ENCODE results near the gene ACSM6.

Gene ACSM6

GRCh38 chr10:95240811-95241210, 46.8 kb downstream of the ACSM6 start:
- H3K27me3 ChIP-seq (ENCODE audit: insufficient read depth, low read length) = no peaks in the 10 kb centered on the region

GRCh38 chr10:95241533-95241932, 47.5 kb downstream of the ACSM6 start:
- Histone ChIP-seq H2AFZ (ENCODE audit: low read length) (no peak overlapping the region), H3K27ac (ENCODE audit: low read depth, low read length, poor library complexity, severe bottlenecking) (no peak overlapping the region), H3K36me3 (ENCODE audit: insufficient read depth, low read length) (0 out of 2 replicates have a peak, but pooled peaks cover 8% of the 10 kb centered on the region), H3K9ac (ENCODE audit: low read length) (no peak overlapping the region), H3F3A (ENCODE audit: insufficient read depth, low read length) (no peaks in the 10 kb centered on the region), H3K79me2 (ENCODE audit: insufficient read depth, low read length) (no peaks in the 10 kb centered on the region), H3K27me3 (ENCODE audit: insufficient read depth, low read length) (no peaks in the 10 kb centered on the region), H3K4me2 (ENCODE audit: low read length) (no peak overlapping the region), H4K20me1 (ENCODE audit: insufficient read depth, low read length) (no peaks in the 10 kb centered on the region), H3K4me1 (ENCODE audit: insufficient read depth, low read length, severe bottlenecking) (peaks cover 10% of the 10 kb centered on the region), H3K9me2 (ENCODE audit: low read depth, low read length) (no peaks in the 10 kb centered on the region), H3K9me3 (ENCODE audit: low read length) (no peaks in the 10 kb centered on the region), H3K4me3 (ENCODE audit: low read depth, low read length, poor library complexity, severe bottlenecking) (no peak overlapping the region)
- TF ChIP-seq, protein P1, sequence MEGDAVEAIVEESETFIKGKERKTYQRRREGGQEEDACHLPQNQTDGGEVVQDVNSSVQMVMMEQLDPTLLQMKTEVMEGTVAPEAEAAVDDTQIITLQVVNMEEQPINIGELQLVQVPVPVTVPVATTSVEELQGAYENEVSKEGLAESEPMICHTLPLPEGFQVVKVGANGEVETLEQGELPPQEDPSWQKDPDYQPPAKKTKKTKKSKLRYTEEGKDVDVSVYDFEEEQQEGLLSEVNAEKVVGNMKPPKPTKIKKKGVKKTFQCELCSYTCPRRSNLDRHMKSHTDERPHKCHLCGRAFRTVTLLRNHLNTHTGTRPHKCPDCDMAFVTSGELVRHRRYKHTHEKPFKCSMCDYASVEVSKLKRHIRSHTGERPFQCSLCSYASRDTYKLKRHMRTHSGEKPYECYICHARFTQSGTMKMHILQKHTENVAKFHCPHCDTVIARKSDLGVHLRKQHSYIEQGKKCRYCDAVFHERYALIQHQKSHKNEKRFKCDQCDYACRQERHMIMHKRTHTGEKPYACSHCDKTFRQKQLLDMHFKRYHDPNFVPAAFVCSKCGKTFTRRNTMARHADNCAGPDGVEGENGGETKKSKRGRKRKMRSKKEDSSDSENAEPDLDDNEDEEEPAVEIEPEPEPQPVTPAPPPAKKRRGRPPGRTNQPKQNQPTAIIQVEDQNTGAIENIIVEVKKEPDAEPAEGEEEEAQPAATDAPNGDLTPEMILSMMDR (IDR thresholded peaks at IDR 0.05; ENCODE audit: low read length) = no peak
- no peak for TF ChIP-seq EZH2 (IDR thresholded peaks at IDR 0.05; ENCODE audit: borderline replicate concordance, low read length)

More at GRCh38 chr10:95240811-95241210, 46.8 kb downstream of the ACSM6 start:
- Histone ChIP-seq H4K20me1 (ENCODE audit: insufficient read depth, low read length) (no peaks in the 10 kb centered on the region), H3K36me3 (ENCODE audit: insufficient read depth, low read length) (0 out of 2 replicates have a peak, but pooled peaks cover 8% of the 10 kb centered on the region), H3K4me3 (ENCODE audit: low read depth, low read length, poor library complexity, severe bottlenecking) (no peak overlapping the region), H3K79me2 (ENCODE audit: insufficient read depth, low read length) (no peaks in the 10 kb centered on the region), H3K27ac (ENCODE audit: low read depth, low read length, poor library complexity, severe bottlenecking) (no peak overlapping the region), H3K4me1 (ENCODE audit: insufficient read depth, low read length, severe bottlenecking) (peaks cover 17% of the 10 kb centered on the region), H3K4me2 (ENCODE audit: low read length) (no peak overlapping the region), H2AFZ (ENCODE audit: low read length) (no peak overlapping the region), H3F3A (ENCODE audit: insufficient read depth, low read length) (no peaks in the 10 kb centered on the region), H3K9me2 (ENCODE audit: low read depth, low read length) (no peaks in the 10 kb centered on the region), H3K9ac (ENCODE audit: low read length) (no peak overlapping the region), H3K9me3 (ENCODE audit: low read length) (no peaks in the 10 kb centered on the region)
- TF ChIP-seq, protein P1 (IDR thresholded peaks at IDR 0.05; ENCODE audit: low read length) = no peak
- TF ChIP-seq EZH2 (IDR thresholded peaks at IDR 0.05; ENCODE audit: borderline replicate concordance, low read length) = no peak

DNA sequence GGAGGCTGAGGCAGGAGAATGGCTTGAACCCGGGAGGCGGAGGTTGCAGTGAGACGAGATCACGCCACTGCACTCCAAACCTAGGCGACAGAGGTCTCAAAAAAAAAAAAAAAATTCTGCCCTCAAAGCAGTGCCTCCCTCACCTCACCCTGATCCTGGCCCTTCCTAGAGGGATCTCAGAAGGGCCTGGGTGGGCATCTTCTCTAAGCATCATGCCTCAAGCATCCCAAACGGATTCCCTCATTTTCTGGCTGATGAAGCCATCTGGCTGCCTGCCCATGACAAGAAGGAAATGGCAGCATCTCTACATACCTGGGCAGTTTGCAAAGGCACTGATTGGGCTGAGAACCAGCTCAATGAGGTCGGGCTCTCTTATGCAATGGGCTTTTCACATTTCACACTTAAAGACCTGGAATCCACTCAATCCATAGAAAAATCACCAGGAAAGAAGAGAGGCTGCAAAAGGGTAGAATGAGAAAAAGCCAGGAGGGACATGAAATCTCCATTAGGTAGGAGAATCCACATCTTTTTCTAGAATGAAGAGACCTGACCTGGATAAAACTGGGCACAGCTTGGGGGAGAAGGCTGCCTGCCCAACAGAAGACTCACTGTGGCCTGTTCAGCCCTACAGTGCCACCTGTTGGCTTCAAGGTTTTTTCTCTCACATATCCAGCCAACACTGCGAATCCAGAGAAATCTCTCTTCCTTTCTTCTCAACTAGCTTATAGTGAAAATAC, 48.7 kb downstream of the ACSM6 start:
- Histone ChIP-seq H3K36me3 (ENCODE audit: insufficient read depth, low read length) (0 out of 2 replicates have a peak, but pooled peaks cover 8% of the 10 kb centered on the region), H3K27ac (ENCODE audit: low read depth, low read length, poor library complexity, severe bottlenecking) (no peak overlapping the region), H3K4me3 (ENCODE audit: low read depth, low read length, poor library complexity, severe bottlenecking) (no peak overlapping the region), H3K79me2 (ENCODE audit: insufficient read depth, low read length) (no peaks in the 10 kb centered on the region), H3K4me1 (ENCODE audit: insufficient read depth, low read length, severe bottlenecking) (peaks cover 4% of the 10 kb centered on the region), H3K9ac (ENCODE audit: low read length) (no peak overlapping the region), H2AFZ (ENCODE audit: low read length) (no peak overlapping the region), H3K9me3 (ENCODE audit: low read length) (no peaks in the 10 kb centered on the region), H3F3A (ENCODE audit: insufficient read depth, low read length) (no peaks in the 10 kb centered on the region), H3K4me2 (ENCODE audit: low read length) (no peak overlapping the region), H4K20me1 (ENCODE audit: insufficient read depth, low read length) (no peaks in the 10 kb centered on the region), H3K27me3 (ENCODE audit: insufficient read depth, low read length) (no peaks in the 10 kb centered on the region), H3K9me2 (ENCODE audit: low read depth, low read length) (no peaks in the 10 kb centered on the region)
- TF ChIP-seq EZH2 (IDR thresholded peaks at IDR 0.05; ENCODE audit: borderline replicate concordance, low read length) = no peak
- TF ChIP-seq, protein P1 (IDR thresholded peaks at IDR 0.05; ENCODE audit: low read length) = peak; percentile 48
